HepG2 (cell line): ENCODE results near the gene SIK3.

ENCODE experiments used
- EP300 ChIP-seq, 3 experiments: sonication (generic) in 1 of 3; formaldehyde crosslinking in 1 of 3; IDR thresholded peaks; 2 replicates each; pipeline versions ENCODE4 v1.5.1 to v1.6.1; 2011 to 2020; ENCODE audit warnings: low read depth in 2 of 3, low read length in 2 of 3, borderline replicate concordance in 1 of 3, improper control_type of control experiment in 1 of 3, mild to moderate bottlenecking in 1 of 3, missing genetic modification reagents in 1 of 3, moderate library complexity in 1 of 3
- MXI1 ChIP-seq: IDR thresholded peaks from 3 replicates; pipeline ENCODE4 v1.6.1; 2012; ENCODE audit warnings: low read depth, low read length, inconsistent platforms, borderline replicate concordance
- POLR2A ChIP-seq, 2 experiments: IDR thresholded peaks; 2 replicates each; pipeline ENCODE4 v1.6.1; 2011; ENCODE audit warnings: low read depth in 2 of 2, low read length in 2 of 2, mild to moderate bottlenecking in 1 of 2, moderate library complexity in 1 of 2; ENCODE audit not compliant: insufficient read depth in 1 of 2
- POLR2AphosphoS5 ChIP-seq: IDR thresholded peaks from 2 replicates; pipeline ENCODE4 v1.6.1; 2012; ENCODE audit warnings: low read depth, low read length
- SIN3A ChIP-seq: IDR thresholded peaks from 2 replicates; pipeline ENCODE4 v1.6.1; 2011; ENCODE audit warnings: low read depth, mild to moderate bottlenecking, control low read depth, low read length, borderline replicate concordance
- ZNF207 ChIP-seq: fragments of 450-650 bp; IDR thresholded peaks from 2 replicates; pipeline ENCODE4 v1.6.1; 2016; ENCODE audit warnings: antibody characterized with exemption, borderline replicate concordance
- ZNF570 ChIP-seq: sonication (generic); formaldehyde crosslinking; IDR thresholded peaks from 2 replicates; pipeline ENCODE4 v1.4.0; 2020; ENCODE audit warnings: mild to moderate bottlenecking, missing genetic modification reagents, borderline replicate concordance
- TF ChIP-seq, protein P1 (sequence below): sonication (generic); formaldehyde crosslinking; IDR thresholded peaks from 2 replicates; pipeline ENCODE4 v1.5.0; 2020; ENCODE audit warnings: mild to moderate bottlenecking, missing genetic modification reagents, moderate library complexity
- TF ChIP-seq, protein P2 (sequence below): sonication (generic); formaldehyde crosslinking; IDR thresholded peaks from 2 replicates; pipeline ENCODE4 v1.4.0; 2020; ENCODE audit warnings: missing genetic modification reagents
- TF ChIP-seq, protein P3 (sequence below), 2 experiments: fragments of 450-650 bp in 1 of 2; sonication (generic) in 1 of 2; formaldehyde crosslinking; IDR thresholded peaks; 2 replicates each; pipeline versions ENCODE4 v1.5.0 to v1.8.0; 2020 to 2022; ENCODE audit warnings: mild to moderate bottlenecking in 1 of 2, missing genetic modification reagents in 1 of 2

DNA sequence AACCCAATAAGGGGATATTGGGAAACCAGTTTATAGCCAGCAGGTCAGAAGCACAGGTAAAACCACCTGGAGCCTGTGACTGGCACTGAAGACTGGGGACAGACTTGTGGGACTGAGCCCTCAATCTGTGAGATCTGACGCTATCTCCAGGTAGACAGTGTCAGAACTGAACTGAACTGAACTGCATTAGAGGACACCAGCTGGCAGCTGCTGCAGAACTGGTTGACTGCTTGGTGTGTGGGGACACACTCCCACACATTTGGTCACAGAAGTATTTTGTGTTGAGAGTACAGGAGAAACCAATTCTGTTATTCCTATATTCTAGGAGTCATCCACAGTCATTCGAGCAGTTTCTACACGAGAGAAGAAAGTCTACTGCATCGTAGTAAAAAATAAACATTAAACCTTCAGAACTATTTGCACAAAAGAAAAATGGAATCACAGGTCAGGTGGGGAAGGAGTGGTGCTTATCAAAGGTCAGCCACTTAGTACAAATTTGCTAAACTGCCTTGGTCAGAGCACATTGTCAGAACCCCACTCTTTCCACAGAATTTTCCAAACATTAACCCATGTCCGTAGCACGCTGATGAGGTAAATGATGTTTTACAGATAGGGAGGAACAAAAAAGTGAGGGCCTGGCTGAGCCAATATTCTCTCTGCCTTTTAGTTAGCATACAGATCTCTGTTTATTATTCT is 77.2 kb downstream of the SIK3 start:
- TF ChIP-seq POLR2A (IDR thresholded peaks at IDR 0.05; ENCODE audit: insufficient read depth in 1 of 2, low read depth in 2 of 2, low read length in 2 of 2) (no peak), MXI1 (no peak), POLR2AphosphoS5 (no peak), ZNF570 (no peak), ZNF207 (no peak), EP300 (IDR thresholded peaks at IDR 0.05; ENCODE audit: low read depth in 2 of 2, low read length in 2 of 2) (peak in 1 of 2 experiments; percentile 81; a peak in 2 of 4 replicates), EP300 (CRISPR knock-in tag; IDR thresholded peaks at IDR 0.05; ENCODE audit: borderline replicate concordance) (no peak), SIN3A (no peak)
- TF ChIP-seq, protein P1, sequence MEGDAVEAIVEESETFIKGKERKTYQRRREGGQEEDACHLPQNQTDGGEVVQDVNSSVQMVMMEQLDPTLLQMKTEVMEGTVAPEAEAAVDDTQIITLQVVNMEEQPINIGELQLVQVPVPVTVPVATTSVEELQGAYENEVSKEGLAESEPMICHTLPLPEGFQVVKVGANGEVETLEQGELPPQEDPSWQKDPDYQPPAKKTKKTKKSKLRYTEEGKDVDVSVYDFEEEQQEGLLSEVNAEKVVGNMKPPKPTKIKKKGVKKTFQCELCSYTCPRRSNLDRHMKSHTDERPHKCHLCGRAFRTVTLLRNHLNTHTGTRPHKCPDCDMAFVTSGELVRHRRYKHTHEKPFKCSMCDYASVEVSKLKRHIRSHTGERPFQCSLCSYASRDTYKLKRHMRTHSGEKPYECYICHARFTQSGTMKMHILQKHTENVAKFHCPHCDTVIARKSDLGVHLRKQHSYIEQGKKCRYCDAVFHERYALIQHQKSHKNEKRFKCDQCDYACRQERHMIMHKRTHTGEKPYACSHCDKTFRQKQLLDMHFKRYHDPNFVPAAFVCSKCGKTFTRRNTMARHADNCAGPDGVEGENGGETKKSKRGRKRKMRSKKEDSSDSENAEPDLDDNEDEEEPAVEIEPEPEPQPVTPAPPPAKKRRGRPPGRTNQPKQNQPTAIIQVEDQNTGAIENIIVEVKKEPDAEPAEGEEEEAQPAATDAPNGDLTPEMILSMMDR (CRISPR knock-in tag): no peak
- TF ChIP-seq, protein P2, sequence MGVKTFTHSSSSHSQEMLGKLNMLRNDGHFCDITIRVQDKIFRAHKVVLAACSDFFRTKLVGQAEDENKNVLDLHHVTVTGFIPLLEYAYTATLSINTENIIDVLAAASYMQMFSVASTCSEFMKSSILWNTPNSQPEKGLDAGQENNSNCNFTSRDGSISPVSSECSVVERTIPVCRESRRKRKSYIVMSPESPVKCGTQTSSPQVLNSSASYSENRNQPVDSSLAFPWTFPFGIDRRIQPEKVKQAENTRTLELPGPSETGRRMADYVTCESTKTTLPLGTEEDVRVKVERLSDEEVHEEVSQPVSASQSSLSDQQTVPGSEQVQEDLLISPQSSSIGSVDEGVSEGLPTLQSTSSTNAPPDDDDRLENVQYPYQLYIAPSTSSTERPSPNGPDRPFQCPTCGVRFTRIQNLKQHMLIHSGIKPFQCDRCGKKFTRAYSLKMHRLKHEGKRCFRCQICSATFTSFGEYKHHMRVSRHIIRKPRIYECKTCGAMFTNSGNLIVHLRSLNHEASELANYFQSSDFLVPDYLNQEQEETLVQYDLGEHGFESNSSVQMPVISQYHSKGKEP: no peak
- TF ChIP-seq, protein P3, sequence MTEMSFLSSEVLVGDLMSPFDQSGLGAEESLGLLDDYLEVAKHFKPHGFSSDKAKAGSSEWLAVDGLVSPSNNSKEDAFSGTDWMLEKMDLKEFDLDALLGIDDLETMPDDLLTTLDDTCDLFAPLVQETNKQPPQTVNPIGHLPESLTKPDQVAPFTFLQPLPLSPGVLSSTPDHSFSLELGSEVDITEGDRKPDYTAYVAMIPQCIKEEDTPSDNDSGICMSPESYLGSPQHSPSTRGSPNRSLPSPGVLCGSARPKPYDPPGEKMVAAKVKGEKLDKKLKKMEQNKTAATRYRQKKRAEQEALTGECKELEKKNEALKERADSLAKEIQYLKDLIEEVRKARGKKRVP (CRISPR knock-in tag; IDR thresholded peaks at IDR 0.05): no peak
